ENCODE measurements around the gene HPCAL1. TPM values are rescaled to one million over a fixed set of nuclear protein-coding genes. Genes with fewer than 3 reads are reported as not detected.

HPCAL1 gene
- total RNA-seq, 4 donors from 2014 or later, result 26.4 to 45.7 (median 36.9) TPM

GRCh38 chr2:10365412-10365811 lies 62.7 kb downstream of the HPCAL1 start:
- 84 to 94% methylated on average over 11 to 12 of the region's 12 CpGs for WGBS, 2 donors
- no peak for TF ChIP-seq CTCF (IDR thresholded peaks at IDR 0.05)
- TF ChIP-seq POLR2A (IDR thresholded peaks at IDR 0.05), result no peak

GRCh38 chr2:10366601-10367270 lies 64.0 kb downstream of the HPCAL1 start:
- TF ChIP-seq CTCF (IDR thresholded peaks at IDR 0.05) (no peak), POLR2A (IDR thresholded peaks at IDR 0.05) (no peak)
- H3K4me3 ChIP-seq (ENCODE audit: low read depth, poor library complexity, severe bottlenecking), result no peak overlapping the region
- no peak for DNase-seq (ENCODE audit: low spot score in 2 of 2)
- 85 to 89% methylated on average over 14 to 15 of the region's 15 CpGs for WGBS, 2 donors
- intact Hi-C loops (cut with DNase I; ENCODE audit: low total_unique reads), result no loop called here

More at GRCh38 chr2:10365412-10365811, 62.7 kb downstream of the HPCAL1 start:
- DNase-seq (ENCODE audit: low spot score in 2 of 2), result no peak
- no peak overlapping the region for H3K4me3 ChIP-seq (ENCODE audit: low read depth, poor library complexity, severe bottlenecking)
- intact Hi-C loops (cut with DNase I; ENCODE audit: low total_unique reads), result no loop called here

GRCh38 chr2:10367472-10368439 lies 65.1 kb downstream of the HPCAL1 start:
- no peak overlapping the region for H3K4me3 ChIP-seq (ENCODE audit: low read depth, poor library complexity, severe bottlenecking)
- intact Hi-C loops (cut with DNase I; ENCODE audit: low total_unique reads), result no loop called here

GRCh38 chr2:10368491-10369231 lies 66.0 kb downstream of the HPCAL1 start:
- 88% methylated on average over 24 of the region's 24 CpGs for WGBS, 2 donors
- no peak for DNase-seq (ENCODE audit: low spot score in 2 of 2)
- intact Hi-C loops (cut with DNase I; ENCODE audit: low total_unique reads), result no loop called here
- H3K4me3 ChIP-seq (ENCODE audit: low read depth, poor library complexity, severe bottlenecking), result no peak overlapping the region
- peak in 1 of 3 donors; percentile 76 for TF ChIP-seq CTCF (IDR thresholded peaks at IDR 0.05)
- no peak for TF ChIP-seq POLR2A (IDR thresholded peaks at IDR 0.05)

More at GRCh38 chr2:10367472-10368439, 65.1 kb downstream of the HPCAL1 start:
- TF ChIP-seq POLR2A (IDR thresholded peaks at IDR 0.05) (no peak), CTCF (IDR thresholded peaks at IDR 0.05) (no peak)
- 88 to 91% methylated on average over 16 of the region's 16 CpGs for WGBS, 2 donors
- no peak for DNase-seq (ENCODE audit: low spot score in 2 of 2)

All from lower leg skin (tissue), 4 donors.